Measurements from ENCODE around the gene PIP4K2A.

Gene PIP4K2A

GRCh38 chr10:22733992-22734391, 19.6 kb upstream of the PIP4K2A start:
- Histone ChIP-seq H3F3A (ENCODE audit: low read depth) (no peaks in the 10 kb centered on the region), H2AFZ (ENCODE audit: low read length) (no peak overlapping the region), H4K20me1 (ENCODE audit: insufficient read depth, low read length, poor library complexity, severe bottlenecking) (no peaks in the 10 kb centered on the region), H3K9me2 (replicated peaks; ENCODE audit: low read depth, low read length) (no peaks in the 10 kb centered on the region), H3K27me3 (ENCODE audit: insufficient read depth, low read length, poor library complexity, severe bottlenecking) (no peaks in the 10 kb centered on the region), H3K36me3 (ENCODE audit: insufficient read depth, low read length) (no peaks in the 10 kb centered on the region), H3K9me3 (ENCODE audit: insufficient read depth, low read depth, low read length) (no peaks in the 10 kb centered on the region), H3K4me2 (ENCODE audit: low read depth, low read length, poor library complexity, severe bottlenecking) (no peak overlapping the region), H3K4me1 (ENCODE audit: insufficient read depth, low read length, poor library complexity, severe bottlenecking) (no peaks in the 10 kb centered on the region), H3K79me2 (ENCODE audit: insufficient read depth, low read length) (no peaks in the 10 kb centered on the region), H3K4me3 (ENCODE audit: low read length, poor library complexity, severe bottlenecking) (no peak overlapping the region), H3K9ac (ENCODE audit: low read depth, low read length, poor library complexity, severe bottlenecking) (no peak overlapping the region)
- TF ChIP-seq CTCF (conservative IDR thresholded peaks at IDR 0.05; ENCODE audit: low read length) (no peak), EZH2phosphoT487 (IDR thresholded peaks at IDR 0.05; ENCODE audit: borderline replicate concordance) (no peak)

GRCh38 chr10:22727663-22728062, 13.3 kb upstream of the PIP4K2A start:
- Histone ChIP-seq H3F3A (ENCODE audit: low read depth) (no peaks in the 10 kb centered on the region), H3K4me1 (ENCODE audit: insufficient read depth, low read length, poor library complexity, severe bottlenecking) (no peaks in the 10 kb centered on the region), H3K79me2 (ENCODE audit: insufficient read depth, low read length) (no peaks in the 10 kb centered on the region), H3K9me2 (replicated peaks; ENCODE audit: low read depth, low read length) (no peaks in the 10 kb centered on the region), H3K4me2 (ENCODE audit: low read depth, low read length, poor library complexity, severe bottlenecking) (no peak overlapping the region), H3K4me3 (ENCODE audit: low read length, poor library complexity, severe bottlenecking) (no peak overlapping the region), H3K9me3 (ENCODE audit: insufficient read depth, low read depth, low read length) (no peaks in the 10 kb centered on the region), H2AFZ (ENCODE audit: low read length) (no peak overlapping the region), H4K20me1 (ENCODE audit: insufficient read depth, low read length, poor library complexity, severe bottlenecking) (no peaks in the 10 kb centered on the region), H3K36me3 (ENCODE audit: insufficient read depth, low read length) (no peaks in the 10 kb centered on the region), H3K27me3 (ENCODE audit: insufficient read depth, low read length, poor library complexity, severe bottlenecking) (no peaks in the 10 kb centered on the region), H3K9ac (ENCODE audit: low read depth, low read length, poor library complexity, severe bottlenecking) (no peak overlapping the region)
- TF ChIP-seq EZH2phosphoT487 (IDR thresholded peaks at IDR 0.05; ENCODE audit: borderline replicate concordance), result no peak
- TF ChIP-seq CTCF (conservative IDR thresholded peaks at IDR 0.05; ENCODE audit: low read length), result no peak

- Histone ChIP-seq H3K9ac (ENCODE audit: low read depth, low read length, poor library complexity, severe bottlenecking) (no peak overlapping the region), H2AFZ (ENCODE audit: low read length) (no peak overlapping the region), H3K79me2 (ENCODE audit: insufficient read depth, low read length) (no peaks in the 10 kb centered on the region), H3K4me2 (ENCODE audit: low read depth, low read length, poor library complexity, severe bottlenecking) (no peak overlapping the region), H3F3A (ENCODE audit: low read depth) (no peaks in the 10 kb centered on the region), H4K20me1 (ENCODE audit: insufficient read depth, low read length, poor library complexity, severe bottlenecking) (no peaks in the 10 kb centered on the region), H3K4me1 (ENCODE audit: insufficient read depth, low read length, poor library complexity, severe bottlenecking) (no peaks in the 10 kb centered on the region), H3K9me3 (ENCODE audit: insufficient read depth, low read depth, low read length) (no peaks in the 10 kb centered on the region), H3K36me3 (ENCODE audit: insufficient read depth, low read length) (no peaks in the 10 kb centered on the region), H3K27me3 (ENCODE audit: insufficient read depth, low read length, poor library complexity, severe bottlenecking) (no peaks in the 10 kb centered on the region), H3K4me3 (ENCODE audit: low read length, poor library complexity, severe bottlenecking) (no peak overlapping the region), H3K9me2 (replicated peaks; ENCODE audit: low read depth, low read length) (no peaks in the 10 kb centered on the region)
- no peak for TF ChIP-seq CTCF (conservative IDR thresholded peaks at IDR 0.05; ENCODE audit: low read length)
- no peak for TF ChIP-seq EZH2phosphoT487 (IDR thresholded peaks at IDR 0.05; ENCODE audit: borderline replicate concordance)
Observed at GRCh38 chr10:22727112-22727511, 12.7 kb upstream of the PIP4K2A start.

Measured in Loucy (cell line).